HAP-1 (cell line): Measurements from ENCODE around the gene ZBTB47.

Source experiments
- DNase-seq, 2 experiments: peaks; one replicate each; pipeline ENCODE4 v3.0.0-alpha.2; 2016 to 2020; ENCODE audit warnings: low spot score in 2 of 2
- H3K27me3 ChIP-seq: fragments of 250-450 bp; sonication (Bioruptor Pico); 2 replicates; pipeline ENCODE4 v1.5.1; 2020; ENCODE audit warnings: low read depth, mild to moderate bottlenecking, moderate library complexity
- H3K36me3 ChIP-seq: fragments of 250-450 bp; sonication (Bioruptor Pico); replicated peaks from 2 replicates; pipeline ENCODE4 v1.5.1; 2020; ENCODE audit warnings: mild to moderate bottlenecking
- H3K4me1 ChIP-seq: fragments of 250-450 bp; sonication (Bioruptor Pico); 2 replicates; pipeline ENCODE4 v1.5.1; 2020; ENCODE audit warnings: mild to moderate bottlenecking
- H3K4me3 ChIP-seq: fragments of 250-450 bp; sonication (Bioruptor Pico); 2 replicates; pipeline ENCODE4 v1.5.1; 2020; ENCODE audit warnings: mild to moderate bottlenecking, moderate library complexity
- H3K9me3 ChIP-seq: fragments of 250-450 bp; sonication (Bioruptor Pico); 2 replicates; pipeline ENCODE4 v1.5.1; 2020; ENCODE audit warnings: mild to moderate bottlenecking, moderate library complexity
- in situ Hi-C: fragments of 300-500 bp; cut with MboI; formaldehyde crosslinking; loops from 3 replicates; pipeline ENCODE4 v1.14.3; 2020; ENCODE audit warnings: low sequenced_read_pairs, inconsistent platforms, mixed read lengths

The ZBTB47 gene

DNA sequence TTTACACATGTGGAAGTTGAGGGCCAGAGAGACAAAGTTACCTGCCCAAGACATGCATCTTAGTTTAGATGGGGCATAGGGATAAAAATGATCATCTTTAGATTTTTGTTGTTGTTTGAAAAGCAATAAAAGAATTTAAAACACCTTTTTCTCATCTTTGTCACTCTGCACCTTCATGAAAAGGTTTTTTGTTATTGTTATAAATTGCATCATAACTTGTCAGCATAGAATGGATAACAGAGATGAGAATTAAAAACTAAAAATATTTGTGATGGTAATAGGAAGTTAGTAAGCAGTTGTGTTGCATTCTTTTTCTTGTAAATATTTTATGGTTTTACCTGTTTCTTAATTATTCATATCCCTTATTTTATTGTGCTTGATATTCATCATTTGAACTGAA is 13.4 kb upstream of the ZBTB47 start:
- no peaks in the 10 kb centered on the region for H3K4me1 ChIP-seq
- no peak overlapping the region for H3K4me3 ChIP-seq
- DNase-seq: no peak
- peaks cover 88% of the 10 kb centered on the region for H3K36me3 ChIP-seq
- no peaks in the 10 kb centered on the region for H3K9me3 ChIP-seq
- in situ Hi-C loops: no loop called here
- H3K27me3 ChIP-seq: no peaks in the 10 kb centered on the region

DNA sequence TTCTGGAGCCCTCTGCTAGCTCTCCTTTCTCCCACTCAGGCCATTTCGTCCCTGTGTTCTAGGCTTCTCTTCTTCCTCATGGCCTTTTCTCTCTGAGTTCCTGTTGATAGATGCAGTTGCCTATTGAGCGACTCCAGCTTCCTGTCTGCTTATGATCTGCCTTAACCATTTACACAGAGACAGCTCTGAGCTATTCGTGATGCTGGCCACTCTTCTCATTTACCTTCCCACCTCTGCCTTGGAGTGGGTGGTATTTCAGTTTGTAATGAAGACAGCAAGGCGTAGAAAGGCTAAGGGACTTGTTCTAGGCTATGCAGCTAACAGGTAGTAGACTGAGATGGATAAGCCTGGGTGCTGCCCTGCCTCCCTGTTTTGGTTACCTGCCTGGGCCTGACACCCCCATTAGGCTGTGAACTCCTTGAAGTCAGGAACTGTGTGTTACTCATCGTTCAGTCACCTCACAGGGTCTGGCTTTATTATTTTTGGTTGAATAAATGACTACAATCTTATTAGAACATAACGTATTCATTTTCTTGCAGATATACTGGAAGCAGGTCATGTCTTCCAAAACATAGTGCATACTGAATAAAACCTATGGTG is 12.6 kb upstream of the ZBTB47 start:
- DNase-seq: no peak
- no peaks in the 10 kb centered on the region for H3K27me3 ChIP-seq
- H3K4me1 ChIP-seq: no peaks in the 10 kb centered on the region
- H3K9me3 ChIP-seq: no peaks in the 10 kb centered on the region
- peaks cover 87% of the 10 kb centered on the region for H3K36me3 ChIP-seq
- in situ Hi-C loops: no loop called here
- H3K4me3 ChIP-seq: no peak overlapping the region

DNA sequence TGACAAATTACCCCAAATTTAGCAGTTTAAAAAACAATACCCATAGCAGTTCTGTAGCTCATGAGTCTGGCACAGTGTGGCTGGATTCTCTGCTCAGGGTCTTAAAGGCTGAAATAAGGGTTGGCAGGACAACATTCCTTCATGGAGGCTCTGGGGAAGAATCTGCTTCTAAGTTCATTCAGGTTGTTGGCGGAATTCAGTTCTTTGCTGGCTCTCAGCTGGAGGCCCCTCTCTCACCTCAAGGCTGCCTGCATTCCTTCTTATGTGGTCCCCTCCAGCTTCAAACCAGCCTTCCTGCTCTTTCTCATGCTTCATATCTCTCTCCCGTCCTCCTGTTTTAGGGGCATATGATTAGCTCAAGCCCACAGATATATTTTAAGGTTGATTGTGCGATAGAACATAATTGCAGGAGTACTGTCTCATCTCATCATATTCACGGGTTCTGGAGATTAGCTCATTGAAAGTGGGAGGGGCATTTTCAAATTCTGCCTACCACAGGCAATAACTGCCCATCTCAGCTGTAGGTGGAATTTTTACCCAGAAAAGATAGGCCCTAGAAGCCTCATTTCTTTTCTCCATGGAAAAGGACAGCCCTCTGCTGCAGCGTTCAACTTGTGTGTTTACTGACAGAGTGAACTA is 5.6 kb upstream of the ZBTB47 start:
- no peaks in the 10 kb centered on the region for H3K4me1 ChIP-seq
- H3K4me3 ChIP-seq: no peak overlapping the region
- no peak for DNase-seq
- H3K27me3 ChIP-seq: no peaks in the 10 kb centered on the region
- H3K36me3 ChIP-seq: peaks cover 46% of the 10 kb centered on the region
- in situ Hi-C loops: no loop called here
- H3K9me3 ChIP-seq: no peaks in the 10 kb centered on the region

DNA sequence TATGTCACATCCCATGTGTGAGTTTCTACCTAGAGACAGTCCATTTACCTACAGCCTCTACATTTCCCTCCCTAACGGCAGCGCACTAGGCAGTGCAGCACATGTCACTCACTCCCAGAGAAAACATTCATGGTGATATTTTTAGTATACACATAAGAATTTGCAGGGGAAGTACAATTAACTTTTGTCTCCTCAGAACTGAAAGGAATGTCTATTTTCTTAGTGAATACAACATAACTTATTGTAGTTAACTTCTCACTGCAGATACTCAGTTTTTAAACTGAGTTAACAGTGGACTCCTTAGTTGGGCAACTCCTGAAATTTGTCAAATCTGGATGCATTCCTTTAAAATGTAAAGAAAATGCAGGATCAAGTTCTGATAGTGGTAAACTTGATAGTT is 4.5 kb upstream of the ZBTB47 start:
- H3K9me3 ChIP-seq: no peaks in the 10 kb centered on the region
- no peaks in the 10 kb centered on the region for H3K27me3 ChIP-seq
- in situ Hi-C loops: no loop called here
- peaks cover 36% of the 10 kb centered on the region for H3K36me3 ChIP-seq
- H3K4me3 ChIP-seq: no peak overlapping the region
- peaks cover 8% of the 10 kb centered on the region; the same call in 1 of the 2 replicates for H3K4me1 ChIP-seq
- DNase-seq: no peak

DNA sequence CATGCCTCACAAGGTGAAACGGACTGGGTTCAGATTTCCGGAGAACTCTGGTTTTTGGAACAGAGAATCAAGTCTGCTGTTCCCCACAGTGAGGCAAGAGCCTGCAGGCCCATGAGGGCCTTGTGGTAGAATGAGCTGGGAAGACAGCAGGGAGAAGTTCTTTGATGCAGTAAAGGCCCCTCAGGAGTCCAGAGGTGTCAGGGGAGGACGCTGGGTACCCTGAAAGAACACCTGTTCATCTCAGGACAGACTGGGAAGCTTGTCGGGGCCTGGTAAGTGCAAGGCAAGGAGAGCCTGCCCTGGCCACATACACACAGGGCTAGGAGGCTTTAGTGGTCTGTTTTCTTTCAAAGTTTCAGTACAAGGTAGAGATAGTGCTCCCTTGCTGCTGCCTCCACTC is 3.7 kb upstream of the ZBTB47 start:
- Histone ChIP-seq H3K9me3 (no peaks in the 10 kb centered on the region), H3K4me3 (no peak overlapping the region), H3K36me3 (peaks cover 30% of the 10 kb centered on the region), H3K27me3 (no peaks in the 10 kb centered on the region), H3K4me1 (peaks cover 10% of the 10 kb centered on the region)
- in situ Hi-C loops: no loop called here
- no peak for DNase-seq

DNA sequence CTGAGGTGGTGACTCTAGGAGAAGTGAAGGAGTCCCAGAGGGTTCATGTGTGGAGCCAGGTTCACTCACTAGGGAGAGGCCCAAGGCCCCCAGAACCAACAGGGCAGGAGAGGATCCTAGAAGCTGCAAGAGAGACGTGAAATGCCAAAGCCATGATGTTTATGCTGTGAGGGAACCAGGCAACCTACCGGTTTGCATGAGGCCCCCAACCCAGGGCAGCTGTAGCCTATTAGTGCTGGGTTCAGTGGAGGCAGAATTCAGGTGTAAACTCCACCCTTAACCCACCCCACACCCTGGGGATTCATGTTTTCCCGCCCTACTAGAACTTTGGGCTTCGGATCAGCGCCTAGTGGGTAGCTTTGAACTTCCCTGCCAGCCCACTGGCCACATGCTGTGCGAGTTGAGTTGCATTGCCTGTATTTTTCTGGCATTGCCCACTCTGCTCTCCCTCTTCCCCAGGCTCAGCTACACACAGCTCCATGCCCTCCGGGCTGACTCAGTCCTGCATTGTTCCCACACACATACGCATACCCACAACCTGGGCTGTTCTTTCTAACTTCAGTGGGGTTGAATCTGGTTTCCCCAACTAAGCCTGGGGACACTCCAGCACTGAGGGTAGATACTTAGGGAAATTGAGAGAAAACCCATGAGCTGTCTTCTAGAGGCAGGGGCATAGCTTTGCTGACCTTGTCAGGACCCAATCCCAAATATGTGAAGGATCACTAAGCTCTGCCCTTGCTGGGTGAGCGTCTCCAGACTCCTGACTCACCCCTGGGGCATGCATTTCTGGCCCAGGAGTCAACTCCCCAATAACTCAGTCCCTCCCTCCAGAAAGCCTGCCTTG is 2.0 kb upstream of the ZBTB47 start:
- H3K4me1 ChIP-seq: peaks cover 13% of the 10 kb centered on the region
- no peak for DNase-seq

DNA sequence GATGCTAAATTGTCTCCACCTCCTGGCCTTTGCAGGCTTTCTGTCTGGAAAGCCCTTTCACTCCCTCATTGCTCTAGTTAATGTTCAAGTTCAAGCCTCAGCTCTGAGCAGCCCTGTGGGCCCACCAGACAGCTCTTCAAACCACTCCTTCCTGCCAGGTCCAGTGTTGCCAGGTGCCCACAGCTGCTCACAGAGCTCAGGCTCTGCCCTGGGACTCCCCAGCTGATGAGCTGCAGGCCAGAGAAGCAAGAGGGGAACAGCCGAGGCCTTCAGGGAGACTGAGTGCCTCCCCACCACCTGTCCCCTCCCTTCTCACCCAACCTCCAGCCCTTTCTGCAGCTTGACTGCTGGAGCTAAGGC is 1.3 kb upstream of the ZBTB47 start:
- in situ Hi-C loops: no loop called here
- Histone ChIP-seq H3K36me3 (peaks cover 12% of the 10 kb centered on the region; the same call in 1 of the 2 replicates), H3K9me3 (no peaks in the 10 kb centered on the region), H3K4me3 (no peak overlapping the region), H3K4me1 (peaks cover 13% of the 10 kb centered on the region), H3K27me3 (no peaks in the 10 kb centered on the region)
- no peak for DNase-seq

More for the DNA sequence above, 2.0 kb upstream of the ZBTB47 start:
- Histone ChIP-seq H3K36me3 (peaks cover 17% of the 10 kb centered on the region), H3K9me3 (no peaks in the 10 kb centered on the region), H3K4me3 (no peak overlapping the region), H3K27me3 (no peaks in the 10 kb centered on the region)
- in situ Hi-C loops: no loop called here

DNA sequence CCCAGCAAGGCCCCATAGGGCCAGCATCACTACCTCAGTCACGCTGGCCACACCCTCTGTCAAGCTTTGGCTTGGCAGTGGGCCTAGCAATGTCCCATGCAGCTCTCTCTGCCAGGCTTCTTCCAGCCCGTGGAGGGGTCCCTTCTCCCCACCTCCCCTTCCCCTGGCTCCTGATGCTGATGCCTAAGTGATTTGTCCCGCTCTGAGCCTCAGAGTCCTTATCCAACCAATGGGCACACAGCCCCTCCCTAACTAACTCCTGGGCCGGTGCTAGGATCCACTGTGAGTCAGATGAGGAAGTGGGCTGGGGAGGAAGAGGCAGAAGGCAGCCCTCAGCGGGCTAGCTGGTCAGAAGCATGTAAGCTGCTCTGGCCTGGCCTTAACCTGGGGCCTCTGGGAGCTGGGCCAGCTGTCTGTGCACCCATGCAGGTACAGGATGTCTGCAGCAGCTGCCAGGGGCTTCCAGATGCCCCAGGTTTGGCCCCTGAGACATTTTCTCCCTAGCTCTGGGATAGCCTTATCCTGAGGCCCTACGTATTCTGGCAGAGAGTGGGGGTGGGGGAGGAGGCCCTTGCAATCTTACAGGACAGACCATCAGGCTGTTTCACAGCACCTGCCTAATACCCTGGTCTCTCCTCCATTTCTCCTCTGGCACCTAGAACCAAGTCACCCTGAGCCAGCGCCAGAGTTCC is 740 bp upstream of the ZBTB47 start:
- no peak for DNase-seq
- H3K4me3 ChIP-seq: no peak overlapping the region
- no peaks in the 10 kb centered on the region for H3K27me3 ChIP-seq
- peaks cover 13% of the 10 kb centered on the region for H3K4me1 ChIP-seq
- in situ Hi-C loops: no loop called here
- H3K9me3 ChIP-seq: no peaks in the 10 kb centered on the region
- peaks cover 9% of the 10 kb centered on the region; the same call in 1 of the 2 replicates for H3K36me3 ChIP-seq

DNA sequence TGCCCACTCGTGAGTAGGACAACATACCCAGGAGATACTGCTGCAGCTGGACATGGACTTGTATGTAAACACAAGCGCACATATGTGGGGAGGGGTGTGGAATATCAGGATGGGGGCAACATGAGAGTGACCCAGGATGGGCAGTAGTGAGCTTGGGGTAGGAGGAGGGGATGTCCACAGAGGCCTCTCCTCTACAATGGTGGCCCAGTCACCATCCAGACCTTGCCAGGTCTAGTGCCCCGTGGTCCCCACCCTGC is 266 bp upstream of the ZBTB47 start:
- Histone ChIP-seq H3K4me3 (peak overlapping the region; percentile 41; the same call in 1 of the 2 replicates), H3K27me3 (no peaks in the 10 kb centered on the region), H3K4me1 (peaks cover 13% of the 10 kb centered on the region), H3K9me3 (no peaks in the 10 kb centered on the region), H3K36me3 (peaks cover 9% of the 10 kb centered on the region; the same call in 1 of the 2 replicates)
- no peak for DNase-seq
- in situ Hi-C loops: no loop called here

DNA sequence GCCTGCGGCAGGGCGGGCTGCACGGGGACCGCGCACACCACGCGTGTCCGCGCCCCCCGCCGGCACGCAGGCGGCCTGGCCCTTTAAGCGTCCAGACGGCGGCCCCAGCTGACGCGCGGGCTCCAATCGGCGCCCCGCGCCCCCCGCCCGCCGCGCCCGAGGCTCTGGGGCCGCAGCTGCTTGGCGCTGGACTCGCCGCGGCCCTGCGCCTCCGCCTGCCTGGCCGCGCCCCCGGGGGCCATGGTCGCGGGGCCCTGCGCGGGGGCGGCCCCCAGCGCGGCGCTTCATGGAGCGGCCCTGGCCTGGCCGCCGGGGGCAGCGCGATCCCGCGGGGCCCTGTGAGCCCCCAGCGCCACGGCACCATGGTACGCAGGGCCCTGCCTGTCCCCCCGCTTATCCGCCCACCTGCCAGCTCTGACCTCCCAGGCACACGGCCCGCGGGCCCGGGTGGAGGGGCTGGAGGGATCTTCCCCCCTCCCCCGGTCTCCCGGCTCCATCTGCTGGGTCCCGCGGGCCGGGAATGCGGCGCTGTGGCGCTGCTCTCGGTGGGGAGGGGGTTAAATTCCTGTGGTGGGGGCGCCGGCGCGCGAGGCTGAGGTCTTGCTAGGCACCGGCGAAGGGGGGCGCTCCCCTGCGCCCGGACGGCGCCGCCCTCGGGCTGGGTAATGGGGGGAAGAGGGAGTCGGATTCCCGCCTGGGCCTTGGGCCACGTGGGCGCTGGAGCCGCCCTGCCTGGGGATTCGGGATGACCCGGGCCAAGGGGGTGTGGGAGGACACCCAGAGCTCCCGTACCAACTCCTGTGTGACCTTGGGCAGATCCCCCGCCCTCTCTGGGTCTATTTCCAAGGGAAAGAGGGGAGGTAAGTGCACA is 1.1 kb downstream of the ZBTB47 start:
- H3K36me3 ChIP-seq: no peaks in the 10 kb centered on the region; the same call in 1 of the 2 replicates
- peaks cover 13% of the 10 kb centered on the region for H3K4me1 ChIP-seq
- in situ Hi-C loops: no loop called here
- DNase-seq: peak; percentile 15 to 76
- H3K9me3 ChIP-seq: no peaks in the 10 kb centered on the region
- no peaks in the 10 kb centered on the region for H3K27me3 ChIP-seq
- H3K4me3 ChIP-seq: peak overlapping the region; percentile 46

DNA sequence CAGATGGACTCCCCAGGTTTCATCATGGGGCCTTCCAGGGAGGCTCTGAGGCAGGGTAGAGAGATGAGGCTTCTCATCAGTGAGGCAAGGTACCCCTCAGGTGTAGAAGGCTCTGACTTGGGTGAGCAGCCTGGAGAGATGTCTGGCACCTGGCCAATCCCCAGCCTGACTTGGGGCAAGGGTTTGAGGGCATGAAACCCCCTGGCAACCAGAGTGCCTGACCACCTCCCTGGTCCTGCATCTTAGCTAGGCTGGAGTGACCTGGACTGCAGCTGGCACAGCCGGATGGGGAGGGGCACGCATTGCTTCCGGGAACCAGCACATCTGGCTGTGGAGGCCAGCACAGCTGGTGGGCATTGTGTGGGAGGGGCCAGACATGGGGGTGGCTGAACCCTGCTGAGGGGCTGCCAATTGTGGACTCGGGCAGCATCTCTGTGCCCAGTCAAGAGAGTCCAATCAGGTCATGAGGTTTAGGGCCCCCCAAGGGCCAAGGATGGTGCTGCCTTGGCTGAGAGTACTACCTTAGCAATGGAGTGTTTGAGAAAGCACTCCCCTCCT is 1.9 kb downstream of the ZBTB47 start:
- peaks cover 13% of the 10 kb centered on the region for H3K4me1 ChIP-seq
- H3K4me3 ChIP-seq: peak overlapping the region; percentile 46
- in situ Hi-C loops: no loop called here
- no peaks in the 10 kb centered on the region; the same call in 1 of the 2 replicates for H3K36me3 ChIP-seq
- H3K27me3 ChIP-seq: no peaks in the 10 kb centered on the region
- DNase-seq: no peak
- H3K9me3 ChIP-seq: no peaks in the 10 kb centered on the region

DNA sequence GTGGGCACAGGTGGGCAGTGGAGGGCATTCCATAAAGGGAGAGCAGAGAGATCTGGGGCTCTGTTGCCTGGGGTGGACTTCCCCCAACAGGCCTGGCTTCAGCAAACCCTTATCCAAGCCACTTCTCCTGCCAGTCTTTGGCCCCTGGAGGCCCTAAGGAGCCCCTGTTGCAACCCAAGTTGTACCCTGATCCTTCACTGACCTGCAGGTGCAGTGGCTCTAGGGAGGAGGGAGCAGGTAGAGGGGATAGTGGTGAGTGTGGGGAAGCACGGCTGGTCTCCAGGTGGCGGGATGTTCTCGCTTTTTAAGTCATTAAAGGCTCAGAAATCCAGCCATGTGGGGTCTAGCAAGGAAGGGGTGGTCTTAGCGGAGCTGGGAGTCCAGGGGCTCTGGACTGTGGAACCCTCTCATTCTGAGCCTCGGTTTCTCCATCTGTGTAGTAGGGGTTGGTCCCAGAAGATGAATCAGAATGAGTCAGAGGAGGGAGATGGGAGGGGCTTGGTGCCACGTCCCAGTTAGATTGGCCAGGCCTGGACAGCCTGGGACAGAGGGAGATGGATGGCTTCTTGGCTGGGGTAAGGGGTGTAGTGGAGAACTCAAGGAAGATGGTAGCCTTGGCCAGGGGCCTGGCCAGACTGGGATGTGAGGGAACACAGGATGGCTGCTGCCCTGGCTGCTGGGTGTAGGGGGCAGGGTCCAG is 2.6 kb downstream of the ZBTB47 start:
- no peak overlapping the region for H3K4me3 ChIP-seq
- H3K4me1 ChIP-seq: peaks cover 13% of the 10 kb centered on the region
- no peaks in the 10 kb centered on the region for H3K9me3 ChIP-seq
- H3K27me3 ChIP-seq: no peaks in the 10 kb centered on the region
- H3K36me3 ChIP-seq: no peaks in the 10 kb centered on the region
- in situ Hi-C loops: no loop called here
- no peak for DNase-seq
